Endothelial cell of umbilical vein (primary cell): ENCODE results near the gene TXNRD1.

ENCODE experiments used
- CTCF ChIP-seq, 2 donors: IDR thresholded peaks; 1 replicate in 1 of 2; 2 replicates in 1 of 2; pipeline ENCODE4 v1.5.1; 2011; ENCODE audit warnings: low read length in 2 of 2, mild to moderate bottlenecking in 2 of 2, moderate library complexity in 2 of 2, control low read depth in 1 of 2, inconsistent platforms in 1 of 2, low read depth in 1 of 2; ENCODE audit not compliant: insufficient read depth in 1 of 2; ENCODE audit errors: extremely low read depth in 1 of 2
- MYC ChIP-seq: IDR thresholded peaks from one replicate; pipeline ENCODE4 v1.6.1; 2011; ENCODE audit warnings: mild to moderate bottlenecking, low read depth, low read length

- TF ChIP-seq MYC (no peak), CTCF (IDR thresholded peaks at IDR 0.05; ENCODE audit: extremely low read depth in 1 of 2, insufficient read depth in 1 of 2, low read depth in 1 of 2, low read length in 2 of 2) (no peak)
These were observed 140.9 kb downstream of the TXNRD1 start for GRCh38 chr12:104356231-104357115.
